ENCODE measurements around the gene MYCBPAP. TPM values are rescaled to one million over a fixed set of nuclear protein-coding genes. Genes with fewer than 3 reads are reported as not detected.

The MYCBPAP gene
- total and polyA plus RNA-seq, 7 experiments from 2014 or later = 0.59 to 9.0 (median 5.1) TPM; not detected in 1

DNA sequence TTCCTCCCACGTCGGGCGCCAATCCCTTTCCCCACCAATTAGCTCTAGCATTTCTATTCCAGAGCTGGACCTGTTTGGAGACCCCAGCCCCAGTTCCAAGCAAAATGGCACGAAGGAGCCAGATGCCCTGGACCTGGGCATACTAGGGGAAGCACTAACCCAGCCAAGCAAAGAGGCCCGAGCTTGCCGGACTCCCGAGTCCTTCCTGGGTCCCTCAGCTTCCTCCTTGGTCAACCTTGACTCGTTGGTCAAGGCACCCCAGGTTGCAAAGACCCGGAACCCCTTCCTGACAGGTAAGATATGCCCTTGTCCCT, 33.1 kb downstream of the MYCBPAP start:
- Mint-ChIP-seq H3K4me3 (peak overlapping the region; percentile 80 to 88 (median 85)), H3K9me3 (no peaks in the 10 kb centered on the region), H3K4me1 (peaks cover 0 to 19% (median 16%) of the 10 kb centered on the region in 7 donors), H3K36me3 (no peaks in the 10 kb centered on the region), H3K27ac (peak overlapping the region in 4 of 9 donors; percentile 36 to 90 (median 71)), H3K27me3 (peaks cover 0 to 26% (median 7%) of the 10 kb centered on the region in 5 donors)
- Histone ChIP-seq H3K27ac (ENCODE audit: low read depth, low read length) (peak overlapping the region; percentile 61), H3K4me1 (ENCODE audit: control insufficient read depth in 2 of 2, insufficient read depth in 2 of 2, low read length in 2 of 2) (peaks cover 10 to 11% of the 10 kb centered on the region in 2 donors), H3K4me3 (ENCODE audit: low read length) (peak overlapping the region; percentile 61), H3K36me3 (ENCODE audit: control insufficient read depth in 2 of 3, insufficient read depth in 3 of 3, low read length in 3 of 3) (no peaks in the 10 kb centered on the region), H3K27me3 (ENCODE audit: control insufficient read depth in 2 of 2, insufficient read depth in 2 of 2, low read length in 2 of 2) (no peaks in the 10 kb centered on the region), H3K9me3 (ENCODE audit: control insufficient read depth in 2 of 3, low read length in 3 of 3) (no peaks in the 10 kb centered on the region)
- no peak for DNase-seq
- intact Hi-C loops (cut with micrococcal nuclease) = loop anchor here (1.0 to 10.0 kb wide), 3 partner anchors 59 to 613 kb away; partner anchors contain the start of genes ANKRD40 (in 2 of the 2) and NME1 (in 1 of the 2)
- POLR2A ChIA-PET = interaction anchor here (0.6 to 2.1 kb wide), 3 partner anchors 19 to 189 kb away, joined by 3 to 9 read pairs (median 3); partner anchors contain the start of gene CACNA1G
- CTCF ChIA-PET = interaction anchor here (1.0 to 1.2 kb wide), 3 partner anchors 25 to 87 kb away, joined by 3 to 4 read pairs (median 3); no protein-coding TSS in a partner anchor
- no peak for ATAC-seq

GRCh38 chr17:50541716-50542688, 33.8 kb downstream of the MYCBPAP start:
- no peaks in the 10 kb centered on the region for H3K9me3 Mint-ChIP-seq
- Histone ChIP-seq H3K9me3 (ENCODE audit: control insufficient read depth in 2 of 3, low read length in 3 of 3) (no peaks in the 10 kb centered on the region), H3K4me1 (ENCODE audit: control insufficient read depth in 2 of 2, insufficient read depth in 2 of 2, low read length in 2 of 2) (peaks cover 10 to 16% of the 10 kb centered on the region in 2 donors), H3K4me3 (ENCODE audit: low read length) (peak overlapping the region; percentile 61), H3K36me3 (ENCODE audit: control insufficient read depth in 2 of 3, insufficient read depth in 3 of 3, low read length in 3 of 3) (no peaks in the 10 kb centered on the region), H3K27me3 (ENCODE audit: control insufficient read depth in 2 of 2, insufficient read depth in 2 of 2, low read length in 2 of 2) (no peaks in the 10 kb centered on the region), H3K27ac (ENCODE audit: low read depth, low read length) (peak overlapping the region; percentile 61)
- H3K4me3 Mint-ChIP-seq = peak overlapping the region; percentile 83 to 88 (median 85)
- ChIA-PET CTCF (interaction anchor here (0.7 to 1.2 kb wide), 4 partner anchors 24 to 87 kb away, joined by 3 to 5 read pairs (median 4); no protein-coding TSS in a partner anchor), POLR2A (interaction anchor here (0.9 to 2.1 kb wide), 4 partner anchors 18 to 166 kb away, joined by 3 to 9 read pairs (median 4); partner anchors contain the start of genes ANKRD40 and CACNA1G)
- peak; percentile 68 to 96 (median 83) for DNase-seq
- intact Hi-C loops (cut with micrococcal nuclease) = loop anchor here (1.0 to 10.0 kb wide), 8 partner anchors 18 to 613 kb away; partner anchors contain the start of genes ANKRD40 (in 2 of the 2), CACNA1G (in 2 of the 2), MYCBPAP (in 1 of the 2) and NME1 (in 1 of the 2)
- peak; percentile 90 for ATAC-seq
- H3K27ac Mint-ChIP-seq = peak overlapping the region; percentile 24 to 90 (median 67)
- H3K27me3 Mint-ChIP-seq = peaks cover 0 to 28% (median 7%) of the 10 kb centered on the region in 5 donors
- H3K36me3 Mint-ChIP-seq = no peaks in the 10 kb centered on the region
- H3K4me1 Mint-ChIP-seq = peaks cover 0 to 22% (median 22%) of the 10 kb centered on the region in 7 donors

DNA sequence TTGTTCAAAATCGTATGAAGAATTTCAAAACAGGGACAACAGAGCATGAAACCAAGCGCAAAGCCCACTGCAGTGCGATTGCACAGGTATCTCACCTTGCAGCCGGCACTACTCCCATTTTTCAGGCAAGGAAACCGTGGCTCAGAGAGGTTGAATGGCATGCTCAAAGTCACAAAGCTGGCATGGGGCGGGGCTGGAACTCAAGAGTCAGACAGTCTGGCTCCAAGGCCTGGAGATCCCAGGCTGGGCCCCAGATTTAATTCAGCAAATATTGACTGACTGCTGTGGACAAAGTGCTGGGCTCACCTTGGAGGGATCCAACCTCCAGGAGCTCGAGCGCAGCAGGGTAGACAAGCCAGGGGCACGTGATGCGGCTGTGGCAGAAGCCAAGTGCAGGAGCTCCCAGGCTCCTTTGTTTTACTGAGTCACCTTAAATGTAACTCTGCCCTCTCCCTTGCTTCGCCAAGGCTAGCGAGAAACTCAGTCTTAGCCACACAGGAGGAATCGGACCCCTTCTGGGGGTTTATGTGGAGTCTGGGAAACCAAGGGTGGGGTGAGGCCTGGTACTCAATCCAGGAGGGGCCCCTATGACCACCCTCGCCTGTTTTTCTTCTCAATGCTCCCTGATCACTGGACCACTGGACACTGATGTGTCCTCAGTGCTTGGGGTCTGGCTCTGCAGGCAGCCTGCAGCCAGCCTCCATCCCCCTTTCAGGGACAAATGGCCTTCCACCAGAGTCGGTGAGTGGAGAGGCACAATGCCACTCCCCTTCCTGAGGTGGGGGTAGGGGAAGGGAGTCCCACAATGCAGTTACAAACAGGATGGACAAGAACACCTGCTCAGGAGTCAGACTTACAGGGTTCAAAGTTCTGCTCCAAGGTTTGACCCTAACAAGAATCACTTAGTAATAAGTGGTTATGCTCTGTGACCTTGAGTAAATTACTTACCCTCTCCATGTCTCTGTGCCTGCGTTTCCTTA, 34.8 kb downstream of the MYCBPAP start:
- Mint-ChIP-seq H3K4me3 (peak overlapping the region in 9 of 10 donors; percentile 83 to 87 (median 85)), H3K27me3 (peaks cover 0 to 28% (median 7%) of the 10 kb centered on the region in 5 donors), H3K36me3 (no peaks in the 10 kb centered on the region), H3K27ac (peak overlapping the region in 6 of 9 donors; percentile 4 to 82 (median 34)), H3K9me3 (no peaks in the 10 kb centered on the region), H3K4me1 (peaks cover 0 to 26% (median 25%) of the 10 kb centered on the region in 7 donors)
- H3K36me3 ChIP-seq (ENCODE audit: control insufficient read depth in 2 of 3, insufficient read depth in 3 of 3, low read length in 3 of 3) = no peaks in the 10 kb centered on the region
- DNase-seq (no peak), ATAC-seq (no peak)
- POLR2A ChIA-PET = interaction anchor here (0.9 to 2.1 kb wide), 3 partner anchors 17 to 165 kb away, joined by 3 to 9 read pairs (median 5); partner anchors contain the start of genes ANKRD40 and CACNA1G
- H3K4me3 ChIP-seq (ENCODE audit: low read length) = peak overlapping the region; percentile 61
- intact Hi-C loops (cut with micrococcal nuclease) = loop anchor here (1.0 to 10.0 kb wide), 8 partner anchors 17 to 612 kb away; partner anchors contain the start of genes ANKRD40 (in 2 of the 2), CACNA1G (in 2 of the 2), MYCBPAP (in 1 of the 2) and NME1 (in 1 of the 2)
- peaks cover 15 to 16% of the 10 kb centered on the region in 2 donors for H3K4me1 ChIP-seq (ENCODE audit: control insufficient read depth in 2 of 2, insufficient read depth in 2 of 2, low read length in 2 of 2)
- no peaks in the 10 kb centered on the region for H3K9me3 ChIP-seq (ENCODE audit: control insufficient read depth in 2 of 3, low read length in 3 of 3)
- peak overlapping the region; percentile 61 for H3K27ac ChIP-seq (ENCODE audit: low read depth, low read length)
- CTCF ChIA-PET = interaction anchor here (0.7 to 1.3 kb wide), 2 partner anchors 60 to 81 kb away, joined by 3 to 5 read pairs; no protein-coding TSS in a partner anchor
- H3K27me3 ChIP-seq (ENCODE audit: control insufficient read depth in 2 of 2, insufficient read depth in 2 of 2, low read length in 2 of 2) = no peaks in the 10 kb centered on the region

DNA sequence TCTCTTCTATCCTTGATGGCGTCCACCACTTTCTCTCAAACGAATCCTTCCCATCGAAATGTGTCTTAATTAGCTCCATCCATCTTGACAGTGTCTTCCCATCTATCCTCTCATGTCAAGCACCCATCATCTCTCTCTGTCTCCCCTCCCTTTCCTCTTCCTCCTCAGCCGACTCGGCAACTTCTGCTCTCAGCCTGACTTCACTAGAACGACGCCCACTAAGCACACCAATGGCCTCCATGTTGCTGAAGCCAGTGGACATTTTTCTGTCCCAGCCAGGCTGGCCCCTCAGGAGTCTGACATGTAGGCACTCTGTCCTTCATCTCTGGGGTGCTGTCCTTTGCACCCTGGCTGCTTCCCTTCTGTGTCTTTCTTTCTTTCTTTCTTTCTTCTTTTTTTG, 36.3 kb downstream of the MYCBPAP start:
- ATAC-seq = no peak
- Mint-ChIP-seq H3K9me3 (no peaks in the 10 kb centered on the region), H3K36me3 (no peaks in the 10 kb centered on the region), H3K4me1 (peaks cover 0 to 26% (median 25%) of the 10 kb centered on the region in 7 donors), H3K27me3 (peaks cover 0 to 28% (median 7%) of the 10 kb centered on the region in 5 donors), H3K27ac (peak overlapping the region in 2 of 9 donors; percentile 7 to 50), H3K4me3 (peak overlapping the region in 5 of 10 donors; percentile 0 to 55 (median 20))
- H3K27ac ChIP-seq (ENCODE audit: low read depth, low read length) = no peak overlapping the region
- H3K9me3 ChIP-seq (ENCODE audit: control insufficient read depth in 2 of 3, low read length in 3 of 3) = no peaks in the 10 kb centered on the region
- H3K36me3 ChIP-seq (ENCODE audit: control insufficient read depth in 2 of 3, insufficient read depth in 3 of 3, low read length in 3 of 3) = no peaks in the 10 kb centered on the region
- no peak for DNase-seq
- H3K4me3 ChIP-seq (ENCODE audit: low read length) = no peak overlapping the region
- intact Hi-C loops (cut with micrococcal nuclease) = loop anchor here (5.0 to 10.0 kb wide), 2 partner anchors 163 to 610 kb away; partner anchors contain the start of genes ANKRD40 (in 2 of the 2) and NME1 (in 1 of the 2)
- ChIA-PET CTCF (interaction anchor here (0.8 to 1.3 kb wide), 3 partner anchors 79 to 82 kb away, joined by 3 read pairs; no protein-coding TSS in a partner anchor), POLR2A (no interaction called here)
- H3K27me3 ChIP-seq (ENCODE audit: control insufficient read depth in 2 of 2, insufficient read depth in 2 of 2, low read length in 2 of 2) = no peaks in the 10 kb centered on the region
- peaks cover 15 to 16% of the 10 kb centered on the region in 2 donors for H3K4me1 ChIP-seq (ENCODE audit: control insufficient read depth in 2 of 2, insufficient read depth in 2 of 2, low read length in 2 of 2)

GRCh38 chr17:50545311-50545710, 37.1 kb downstream of the MYCBPAP start:
- H3K4me1 Mint-ChIP-seq = peaks cover 0 to 26% (median 25%) of the 10 kb centered on the region in 7 donors
- DNase-seq = no peak
- no peak overlapping the region for H3K27ac Mint-ChIP-seq
- H3K36me3 Mint-ChIP-seq = peaks cover 0 to under 1% (median 0%) of the 10 kb centered on the region in 5 donors
- peaks cover 15 to 16% of the 10 kb centered on the region in 2 donors for H3K4me1 ChIP-seq (ENCODE audit: control insufficient read depth in 2 of 2, insufficient read depth in 2 of 2, low read length in 2 of 2)
- intact Hi-C loops (cut with micrococcal nuclease) = loop anchor here in 1 of 2 donors (5.0 to 10.0 kb wide), 2 partner anchors 237 to 609 kb away; partner anchors contain the start of gene NME1
- H3K9me3 Mint-ChIP-seq = no peaks in the 10 kb centered on the region
- ATAC-seq = no peak
- H3K4me3 ChIP-seq (ENCODE audit: low read length) = no peak overlapping the region
- ChIA-PET CTCF (interaction anchor here (0.6 to 1.0 kb wide), 3 partner anchors 17 to 81 kb away, joined by 3 to 4 read pairs (median 3); no protein-coding TSS in a partner anchor), POLR2A (no interaction called here)
- H3K27me3 ChIP-seq (ENCODE audit: control insufficient read depth in 2 of 2, insufficient read depth in 2 of 2, low read length in 2 of 2) = no peaks in the 10 kb centered on the region
- no peak overlapping the region for H3K27ac ChIP-seq (ENCODE audit: low read depth, low read length)
- H3K4me3 Mint-ChIP-seq = no peak overlapping the region
- peaks cover 0 to 28% (median 7%) of the 10 kb centered on the region in 5 donors for H3K27me3 Mint-ChIP-seq
- no peaks in the 10 kb centered on the region for H3K9me3 ChIP-seq (ENCODE audit: control insufficient read depth in 2 of 3, low read length in 3 of 3)
- no peaks in the 10 kb centered on the region for H3K36me3 ChIP-seq (ENCODE audit: control insufficient read depth in 2 of 3, insufficient read depth in 3 of 3, low read length in 3 of 3)
